Uterus (tissue), 2 donors: ENCODE measurements around the gene FIBCD1.

Experiments used
- POLR2A ChIP-seq, 2 donors: fragments of 450-650 bp; IDR thresholded peaks; one replicate each; pipeline ENCODE4 v1.6.1; 2016; ENCODE audit warnings: antibody characterized with exemption in 2 of 2, mild to moderate bottlenecking in 1 of 2, moderate library complexity in 1 of 2
- TF ChIP-seq, protein P1 (sequence below), 4 experiments: fragments of 200-600 bp in 2 of 4; fragments of 450-650 bp in 2 of 4; sonication (generic) in 2 of 4; IDR thresholded peaks; one replicate each; pipeline ENCODE4 v1.5.1; 2016 to 2019; ENCODE audit warnings: antibody characterized with exemption in 4 of 4, mild to moderate bottlenecking in 2 of 4, moderate library complexity in 1 of 4

DNA sequence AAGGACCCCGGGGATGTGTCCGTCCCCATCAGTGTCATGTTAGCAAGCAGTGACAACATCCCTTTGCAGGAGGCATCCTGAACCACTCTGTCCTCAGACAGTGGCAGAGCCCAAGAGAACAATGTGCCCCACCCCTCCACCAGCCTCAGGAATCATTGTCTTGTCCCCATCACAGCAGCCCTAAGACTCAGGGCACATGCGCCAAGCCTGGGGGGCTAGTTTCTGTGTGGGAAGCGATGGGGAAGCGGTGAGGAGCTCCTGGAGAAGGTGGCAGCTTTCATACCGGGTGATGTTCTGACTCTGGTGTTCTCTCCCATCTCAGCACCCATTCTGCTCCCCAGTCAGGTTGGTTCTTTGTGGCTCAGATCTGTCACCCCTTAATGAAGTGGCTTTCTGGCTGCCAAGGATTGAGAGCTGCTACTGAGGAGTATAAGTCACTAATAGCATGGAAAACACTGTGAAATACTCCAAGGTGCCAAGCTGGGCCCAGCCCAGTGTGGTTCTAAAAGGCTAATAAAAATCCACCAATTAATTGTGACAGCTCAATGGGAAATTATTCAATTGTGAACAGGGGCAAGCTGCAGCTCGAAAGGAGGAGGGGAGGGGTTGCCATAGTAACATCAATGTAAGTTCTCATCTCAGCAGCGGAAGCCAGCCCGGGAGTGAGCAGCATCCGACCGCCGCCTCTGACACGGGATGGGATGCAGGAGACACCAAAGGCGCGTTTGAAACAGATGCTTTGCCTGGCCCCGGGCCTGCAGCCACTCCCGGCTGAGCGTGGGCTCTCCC lies 47.2 kb downstream of the FIBCD1 start:
- no peak for TF ChIP-seq POLR2A (IDR thresholded peaks at IDR 0.05)
- TF ChIP-seq, protein P1, sequence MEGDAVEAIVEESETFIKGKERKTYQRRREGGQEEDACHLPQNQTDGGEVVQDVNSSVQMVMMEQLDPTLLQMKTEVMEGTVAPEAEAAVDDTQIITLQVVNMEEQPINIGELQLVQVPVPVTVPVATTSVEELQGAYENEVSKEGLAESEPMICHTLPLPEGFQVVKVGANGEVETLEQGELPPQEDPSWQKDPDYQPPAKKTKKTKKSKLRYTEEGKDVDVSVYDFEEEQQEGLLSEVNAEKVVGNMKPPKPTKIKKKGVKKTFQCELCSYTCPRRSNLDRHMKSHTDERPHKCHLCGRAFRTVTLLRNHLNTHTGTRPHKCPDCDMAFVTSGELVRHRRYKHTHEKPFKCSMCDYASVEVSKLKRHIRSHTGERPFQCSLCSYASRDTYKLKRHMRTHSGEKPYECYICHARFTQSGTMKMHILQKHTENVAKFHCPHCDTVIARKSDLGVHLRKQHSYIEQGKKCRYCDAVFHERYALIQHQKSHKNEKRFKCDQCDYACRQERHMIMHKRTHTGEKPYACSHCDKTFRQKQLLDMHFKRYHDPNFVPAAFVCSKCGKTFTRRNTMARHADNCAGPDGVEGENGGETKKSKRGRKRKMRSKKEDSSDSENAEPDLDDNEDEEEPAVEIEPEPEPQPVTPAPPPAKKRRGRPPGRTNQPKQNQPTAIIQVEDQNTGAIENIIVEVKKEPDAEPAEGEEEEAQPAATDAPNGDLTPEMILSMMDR (IDR thresholded peaks at IDR 0.05): no peak
